CD4-positive, alpha-beta T cell treated with Interleukin-17A for 4 hours (primary cell): ENCODE measurements around the gene PLXNA4.
A peak's percentile ranks its signal among the peaks of the same experiment; 100 is the strongest.
"Not testable (repeated sequence)": the region's sequence is repeated elsewhere in the genome, so short reads cannot be mapped to it uniquely, and the experiment has no call there.

Experiments used
- DNase-seq: peaks from one replicate; pipeline ENCODE4 v3.0.0-alpha.2; 2020; ENCODE audit warnings: mixed read lengths

The PLXNA4 gene

GRCh38 chr7:132575982-132576720, at the start of gene PLXNA4:
Gene PLXNA4 (minus strand): TSS chr7:132576470. CDS start chr7:132508693, 67,777 bp downstream.
- peak; percentile 6 for DNase-seq

- no peak for DNase-seq
Observed at GRCh38 chr7:132625651-132626050, 49.4 kb upstream of the PLXNA4 start.

GRCh38 chr7:132622081-132622480, 45.8 kb upstream of the PLXNA4 start:
- no peak for DNase-seq

GRCh38 chr7:132619967-132620366, 43.7 kb upstream of the PLXNA4 start:
- no peak for DNase-seq

GRCh38 chr7:132618956-132619305, 42.7 kb upstream of the PLXNA4 start:
- DNase-seq, result no peak

GRCh38 chr7:132618271-132618955, 42.1 kb upstream of the PLXNA4 start:
- DNase-seq, result no peak

GRCh38 chr7:132614428-132615318, 38.4 kb upstream of the PLXNA4 start:
- no peak for DNase-seq

GRCh38 chr7:132613737-132614136, 37.5 kb upstream of the PLXNA4 start:
- no peak for DNase-seq

- DNase-seq, result no peak
Observed at GRCh38 chr7:132610995-132611394, 34.7 kb upstream of the PLXNA4 start.

GRCh38 chr7:132609906-132610520, 33.7 kb upstream of the PLXNA4 start:
- DNase-seq, result no peak

GRCh38 chr7:132609222-132609621, 33.0 kb upstream of the PLXNA4 start:
- no peak for DNase-seq

- no peak for DNase-seq
Observed at GRCh38 chr7:132608523-132608922, 32.3 kb upstream of the PLXNA4 start.

- no peak for DNase-seq
Observed at GRCh38 chr7:132607656-132608055, 31.4 kb upstream of the PLXNA4 start.

- no peak for DNase-seq
Observed at GRCh38 chr7:132604121-132604520, 27.9 kb upstream of the PLXNA4 start.

GRCh38 chr7:132603220-132603833, 27.1 kb upstream of the PLXNA4 start:
- DNase-seq, result no peak

- no peak for DNase-seq
Observed at GRCh38 chr7:132601783-132602182, 25.5 kb upstream of the PLXNA4 start.

GRCh38 chr7:132596588-132596987, 20.3 kb upstream of the PLXNA4 start:
- no peak for DNase-seq

GRCh38 chr7:132594741-132595140, 18.5 kb upstream of the PLXNA4 start:
- DNase-seq, result not testable (repeated sequence)

GRCh38 chr7:132592936-132593335, 16.7 kb upstream of the PLXNA4 start:
- DNase-seq, result no peak

- no peak for DNase-seq
Observed at GRCh38 chr7:132592231-132592920, 16.1 kb upstream of the PLXNA4 start.

GRCh38 chr7:132590162-132590561, 13.9 kb upstream of the PLXNA4 start:
- DNase-seq, result no peak

- DNase-seq, result no peak
Observed at GRCh38 chr7:132588596-132588995, 12.3 kb upstream of the PLXNA4 start.
